HG03432 (cell line): ENCODE measurements around the gene AP2A1.
A peak's percentile ranks its signal among the peaks of the same experiment; 100 is the strongest.
"Not testable (repeated sequence)": the region's sequence is repeated elsewhere in the genome, so short reads cannot be mapped to it uniquely, and the experiment has no call there.

ENCODE experiments used
- ATAC-seq: cut with Tn5 transposase; IDR thresholded peaks from one replicate; pipeline ENCODE4 v1.9.1; 2021; ENCODE audit warnings: mild to moderate bottlenecking, moderate library complexity; ENCODE audit not compliant: unreplicated experiment

Gene AP2A1

DNA sequence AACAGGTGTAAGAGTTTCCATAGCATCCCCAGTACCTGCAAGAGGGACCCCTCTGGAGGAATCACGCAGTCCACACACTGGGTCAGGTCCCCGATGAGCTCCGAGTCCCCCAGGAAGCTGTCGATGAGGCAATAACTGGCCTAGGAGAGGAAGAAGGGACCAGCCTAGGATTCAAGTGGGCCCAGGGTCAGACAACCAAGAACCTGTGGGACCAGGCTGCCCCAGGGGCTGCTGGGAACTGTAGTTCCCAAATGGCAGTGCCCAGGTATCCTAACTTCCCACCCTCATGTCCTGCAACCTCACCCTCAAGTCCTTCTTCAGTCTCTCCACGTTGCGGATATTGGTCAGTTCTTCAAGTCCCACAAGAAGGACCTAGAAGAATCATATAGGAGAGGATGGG lies 44.5 kb downstream of the AP2A1 start:
- no peak for ATAC-seq

DNA sequence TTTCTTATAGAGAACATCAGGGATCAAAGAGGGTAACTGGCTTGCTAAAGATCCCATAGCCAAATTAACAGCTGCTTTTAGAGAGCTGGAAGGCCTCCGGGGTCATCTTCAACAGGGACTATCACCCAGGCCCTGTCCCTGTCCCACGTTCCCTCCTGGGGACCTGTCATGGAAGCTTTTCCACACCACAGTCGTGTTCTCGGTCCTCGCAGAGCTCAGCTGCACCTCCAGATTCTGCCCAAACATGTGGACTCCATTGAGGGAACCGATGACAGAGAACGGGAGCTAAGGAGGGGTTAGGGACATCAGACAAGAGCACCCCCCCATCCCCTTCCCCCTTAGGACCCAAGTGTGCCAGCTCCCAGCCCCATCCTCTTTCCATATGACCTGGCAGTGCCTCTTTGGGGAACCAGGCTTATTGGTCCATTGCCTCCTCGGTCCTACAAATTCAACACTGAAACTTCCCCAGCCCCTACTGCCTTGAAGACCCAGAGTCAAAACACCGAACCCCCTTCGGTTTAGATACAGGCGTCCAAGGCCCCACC lies 45.7 kb downstream of the AP2A1 start:
- ATAC-seq: no peak

DNA sequence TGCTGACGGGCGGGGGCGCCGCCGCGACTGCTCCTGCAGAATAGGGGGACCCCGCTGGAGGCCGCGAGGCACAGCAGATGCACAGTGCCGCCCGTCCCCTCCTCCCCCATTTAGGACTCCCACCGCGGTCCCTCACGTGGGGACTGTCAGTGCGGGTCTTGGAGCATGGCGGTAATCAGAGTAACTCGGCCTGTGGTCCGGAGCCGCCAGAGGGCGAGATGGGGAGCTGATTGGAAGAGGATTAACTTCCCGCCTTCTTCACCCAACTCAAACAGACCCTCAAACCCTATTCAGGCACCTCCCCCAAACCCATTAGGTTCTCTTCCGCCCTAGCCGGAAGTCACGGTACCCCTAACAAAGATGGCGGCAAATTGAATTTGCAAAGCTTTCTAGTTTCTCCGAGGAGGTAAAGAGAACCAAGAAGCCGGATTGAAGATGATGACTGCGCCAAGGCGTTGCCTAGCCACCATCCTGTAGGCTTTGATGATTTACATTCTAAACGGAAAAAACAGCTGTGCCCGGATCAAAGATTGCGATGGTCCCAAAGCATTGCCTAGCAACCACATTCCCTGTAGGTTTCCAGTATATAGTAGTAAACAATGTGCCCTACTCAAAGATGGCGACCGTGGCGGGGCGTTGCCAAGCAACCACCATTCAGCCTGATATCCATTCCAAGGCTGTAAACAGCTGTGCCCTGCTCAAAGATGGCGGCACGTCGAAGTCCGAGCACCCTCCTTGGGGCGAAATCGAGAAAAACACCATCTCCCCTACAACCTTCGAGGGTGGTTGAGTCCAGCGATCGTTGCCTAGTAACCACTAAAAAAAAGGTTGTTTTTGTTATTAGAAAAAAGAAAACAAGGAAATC lies 46.4 kb downstream of the AP2A1 start, which contains the start of gene FUZ:
Gene FUZ (minus strand): TSS at position 296 of the 865 bp plus-strand sequence. CDS start 186 bp downstream, at position 110.
- ATAC-seq: peak; percentile 45

DNA sequence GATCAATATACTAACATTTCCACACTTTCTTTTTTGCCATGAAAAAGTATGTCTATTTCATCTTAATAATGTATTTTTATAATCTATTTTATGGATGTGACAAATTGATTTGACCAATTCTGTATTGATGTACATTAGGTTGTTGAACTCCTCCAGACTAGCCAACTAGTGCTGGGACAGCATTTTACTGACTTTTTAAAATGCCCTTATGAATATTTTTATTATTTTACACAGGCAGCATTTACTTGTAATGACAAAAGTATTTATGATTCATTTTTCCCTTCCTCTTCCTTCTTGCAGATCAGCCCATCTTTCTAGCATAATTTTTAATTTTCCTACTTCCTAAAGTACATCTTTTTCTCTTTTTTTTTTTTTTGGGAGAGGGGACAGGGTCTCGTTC lies 47.2 kb downstream of the AP2A1 start:
- ATAC-seq: no peak

DNA sequence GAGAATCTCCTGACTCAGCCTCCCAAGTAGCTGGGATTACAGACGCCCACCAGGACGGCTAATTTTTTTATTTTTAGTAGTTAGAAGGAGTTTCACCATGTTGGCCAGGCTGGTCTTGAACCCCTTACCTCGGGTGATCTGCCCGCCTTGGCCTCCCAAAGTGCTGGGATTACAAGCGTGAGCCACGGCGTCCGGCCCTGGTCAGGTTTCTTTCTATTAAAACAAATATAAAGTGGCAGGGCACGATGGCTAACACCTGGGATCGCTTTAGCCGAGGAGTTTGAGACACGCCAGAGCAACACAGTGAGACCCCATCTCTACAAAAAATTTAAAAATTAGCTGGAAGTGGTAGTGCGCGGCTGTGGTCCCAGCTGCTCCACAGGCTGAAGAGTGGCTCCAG lies 49.8 kb downstream of the AP2A1 start:
- no peak for ATAC-seq

DNA sequence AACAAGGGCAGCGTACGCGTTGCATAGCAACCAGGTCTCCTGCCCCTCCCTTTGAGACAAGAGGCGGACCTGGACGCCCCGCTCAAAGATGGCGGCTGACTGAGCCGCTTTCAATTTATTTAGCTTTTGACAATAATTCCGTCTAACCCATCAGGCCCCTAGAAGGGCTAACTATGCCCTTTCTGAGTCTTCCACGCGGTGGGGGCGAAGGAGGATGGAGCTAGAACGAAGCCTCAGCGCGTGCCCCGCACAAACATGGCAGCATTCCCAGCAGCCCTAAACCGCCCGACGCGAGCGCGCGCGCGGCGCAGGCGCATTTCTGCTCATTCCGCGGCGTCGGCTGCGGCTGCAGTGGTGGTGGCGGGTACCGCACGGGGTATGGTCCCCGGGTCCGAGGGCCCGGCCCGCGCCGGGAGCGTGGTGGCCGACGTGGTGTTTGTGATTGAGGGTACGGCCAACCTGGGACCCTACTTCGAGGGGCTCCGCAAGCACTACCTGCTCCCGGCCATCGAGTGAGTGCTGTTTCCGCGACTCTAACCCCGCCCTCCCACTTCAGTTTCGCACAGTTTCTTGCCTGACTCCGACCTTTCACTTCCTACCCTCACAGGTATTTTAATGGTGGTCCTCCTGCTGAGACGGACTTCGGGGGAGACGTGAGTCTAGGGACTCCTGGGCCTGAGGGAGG lies 51.3 kb downstream of the AP2A1 start, which contains the start of gene MED25:
Gene MED25 (plus strand): TSS at position 326 of the 685 bp plus-strand sequence. CDS start 53 bp downstream, at position 379.
- peak; percentile 79 for ATAC-seq

DNA sequence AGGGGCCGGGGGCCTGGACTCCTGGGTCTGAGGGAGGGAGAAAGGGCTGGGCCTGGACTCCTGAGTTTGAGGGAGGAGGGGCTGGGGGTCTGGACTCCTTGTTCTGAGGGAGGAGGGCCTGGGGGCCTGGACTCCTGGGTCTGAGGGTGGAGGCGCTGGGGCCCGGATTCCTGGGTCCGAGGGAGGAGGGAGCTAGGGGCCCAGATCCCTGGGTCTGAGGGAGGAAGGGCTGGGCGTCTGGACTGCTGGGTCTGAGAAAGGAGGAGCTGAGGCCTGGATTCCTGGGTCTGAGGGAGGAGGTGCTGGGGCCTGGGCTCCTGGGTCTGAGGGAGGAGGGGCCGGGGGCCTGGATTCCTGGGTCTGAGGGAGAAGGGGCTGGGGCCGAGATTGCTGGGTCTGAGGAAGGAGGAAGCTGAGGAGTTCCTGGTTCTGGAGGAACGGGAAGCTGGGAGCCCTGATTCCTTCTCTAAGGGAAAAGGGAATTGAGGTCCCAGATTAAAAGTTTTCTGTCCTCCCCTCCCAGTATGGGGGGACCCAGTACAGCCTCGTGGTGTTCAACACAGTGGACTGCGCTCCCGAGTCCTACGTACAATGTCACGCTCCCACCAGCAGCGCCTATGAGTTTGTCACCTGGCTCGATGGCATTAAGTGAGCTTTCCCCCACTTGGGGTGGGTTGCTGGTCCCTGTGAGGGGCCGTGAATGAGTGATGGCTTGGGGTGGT lies 52.0 kb downstream of the AP2A1 start:
- no peak for ATAC-seq

DNA sequence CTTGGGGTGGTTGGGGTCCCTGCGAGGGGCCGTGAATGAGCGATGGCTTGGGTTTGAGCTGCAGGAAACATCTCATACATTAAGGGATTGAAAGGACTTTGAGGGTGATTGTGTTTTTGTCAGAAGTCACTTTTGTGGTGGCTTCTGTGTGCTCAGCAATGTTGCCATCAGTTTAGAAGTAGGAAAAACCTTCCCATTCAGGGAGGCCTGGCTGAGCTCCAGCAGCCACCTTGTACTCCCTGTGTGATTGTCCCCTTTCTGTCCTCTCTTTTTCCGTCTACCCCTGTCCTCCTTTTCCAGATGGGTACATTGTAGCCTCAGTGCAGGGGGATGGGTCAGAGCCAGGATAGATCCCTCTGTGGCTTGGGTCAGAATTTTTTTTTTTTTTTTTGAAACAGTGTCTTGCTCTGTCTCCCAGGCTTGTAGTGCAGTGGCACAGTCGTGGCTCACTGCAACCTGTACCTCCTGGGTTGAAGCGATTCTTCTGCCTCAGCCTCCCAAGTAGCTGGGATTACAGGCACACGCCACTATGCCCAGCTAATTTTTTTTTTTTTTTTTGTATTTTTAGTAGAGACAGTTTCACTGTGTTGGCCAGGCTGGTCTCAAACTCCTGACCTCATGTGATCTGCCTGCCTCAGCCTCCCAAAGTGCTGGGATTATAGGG lies 52.8 kb downstream of the AP2A1 start:
- ATAC-seq: not testable (repeated sequence)

DNA sequence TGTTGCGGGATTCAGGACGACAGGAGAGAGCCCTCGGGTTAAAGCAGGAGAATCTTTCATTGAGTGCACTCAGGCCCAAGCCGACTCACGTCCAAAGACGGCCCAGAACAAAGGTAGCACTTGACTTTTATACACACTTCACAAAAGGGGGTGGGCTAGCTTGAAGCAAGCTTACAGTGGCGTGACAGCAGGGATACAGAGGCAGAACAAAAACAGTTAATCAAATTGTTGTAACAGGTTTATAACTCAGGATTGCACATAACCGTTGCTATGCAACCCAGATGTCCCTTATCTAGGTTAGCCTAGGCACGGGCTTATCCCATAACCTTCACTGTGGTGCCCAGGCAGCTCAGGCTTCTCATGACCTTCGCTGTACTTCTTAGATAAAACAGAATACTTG lies 53.3 kb downstream of the AP2A1 start:
- no peak for ATAC-seq

DNA sequence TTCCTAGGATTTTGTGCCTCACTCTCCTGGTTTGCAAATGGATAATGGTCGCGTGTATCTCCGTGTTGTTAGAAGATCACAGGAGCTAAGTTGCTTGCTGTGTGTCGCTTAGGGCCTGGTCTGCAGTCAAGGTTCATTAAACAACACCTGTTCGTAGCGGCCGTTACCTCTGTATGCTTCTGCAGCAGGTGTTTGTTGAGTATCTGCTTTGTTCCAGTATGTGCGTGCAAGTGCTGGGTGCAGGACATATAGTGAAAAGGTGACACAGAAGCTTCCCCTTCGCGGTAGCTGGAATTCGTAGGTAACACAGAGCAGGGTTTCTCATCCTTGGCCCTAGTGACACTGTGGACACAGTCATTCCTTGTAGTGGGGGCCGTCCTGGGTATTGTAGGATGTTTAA lies 56.7 kb downstream of the AP2A1 start:
- ATAC-seq: no peak

DNA sequence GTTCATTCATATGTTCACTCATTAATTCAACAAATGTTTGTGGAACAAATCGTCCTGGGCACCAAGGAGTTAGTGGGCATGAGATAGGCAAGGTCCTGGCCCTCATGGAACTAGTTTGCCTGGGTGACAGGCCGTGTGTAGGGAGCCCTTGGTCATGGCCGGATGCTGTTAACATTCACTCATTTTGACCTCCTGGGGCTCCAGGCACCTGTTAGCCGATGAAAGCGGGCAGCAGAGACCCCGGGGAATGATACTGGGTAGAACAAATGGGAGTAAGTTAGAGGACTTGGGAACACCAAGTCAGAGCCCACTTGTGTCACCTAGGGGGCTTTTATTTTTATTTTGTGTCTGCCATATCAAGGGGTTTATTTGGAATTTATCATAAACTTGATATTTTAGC lies 57.9 kb downstream of the AP2A1 start:
- no peak for ATAC-seq

DNA sequence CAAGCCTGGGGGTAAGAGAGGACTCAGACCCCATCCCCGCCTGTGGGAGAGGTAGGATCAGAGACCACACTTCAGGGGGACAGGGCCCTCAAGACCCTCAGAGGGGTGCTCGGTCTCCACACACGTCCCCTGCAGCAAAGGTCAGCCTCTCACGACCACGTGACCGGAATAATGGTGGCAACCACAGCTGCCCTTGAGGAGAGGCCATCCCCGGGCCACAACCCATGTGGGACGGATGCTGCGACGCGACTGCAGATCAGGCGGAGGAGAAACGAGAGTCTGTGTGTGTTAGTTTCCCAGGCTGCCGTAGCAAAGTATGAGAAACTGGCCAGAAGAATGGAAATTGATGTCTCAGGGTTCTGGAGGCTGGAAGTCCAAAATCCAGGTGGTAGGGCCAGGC lies 60.2 kb downstream of the AP2A1 start:
- no peak for ATAC-seq

DNA sequence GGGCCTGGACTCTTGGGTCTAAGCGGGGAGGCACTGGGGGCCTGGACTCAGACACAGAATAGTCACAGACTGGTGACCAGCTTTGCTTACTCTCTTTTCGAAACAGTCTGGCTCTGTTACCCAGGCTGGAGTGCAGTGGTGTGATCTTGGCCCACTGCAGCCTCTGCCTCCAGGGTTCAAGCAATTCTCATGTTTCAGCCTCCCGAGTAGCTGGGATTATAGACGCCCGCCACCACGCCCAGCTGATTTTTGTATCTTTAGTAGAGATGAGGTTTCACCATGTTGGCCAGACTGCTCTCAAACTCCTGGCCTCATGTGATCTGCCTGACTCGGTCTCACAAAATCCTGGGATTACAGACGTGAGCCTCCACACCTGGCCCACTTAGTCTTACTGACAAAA lies 62.4 kb downstream of the AP2A1 start:
- no peak for ATAC-seq

DNA sequence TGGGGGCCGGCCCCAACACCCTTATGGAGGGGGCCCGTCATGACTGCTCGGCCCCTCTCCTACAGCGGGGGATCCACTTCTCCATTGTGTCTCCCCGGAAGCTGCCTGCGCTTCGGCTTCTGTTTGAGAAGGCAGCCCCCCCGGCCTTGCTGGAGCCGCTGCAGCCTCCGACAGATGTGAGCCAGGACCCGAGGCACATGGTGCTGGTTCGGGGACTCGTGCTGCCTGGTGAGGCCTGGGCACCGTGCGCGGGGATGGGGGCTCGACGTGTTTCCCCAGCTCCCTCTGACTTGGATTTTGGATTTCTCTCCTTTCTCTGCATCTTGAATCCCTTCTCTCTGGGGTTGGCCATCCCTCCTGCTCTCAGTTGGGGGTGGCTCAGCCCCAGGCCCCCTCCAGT lies 62.9 kb downstream of the AP2A1 start:
- ATAC-seq: no peak

DNA sequence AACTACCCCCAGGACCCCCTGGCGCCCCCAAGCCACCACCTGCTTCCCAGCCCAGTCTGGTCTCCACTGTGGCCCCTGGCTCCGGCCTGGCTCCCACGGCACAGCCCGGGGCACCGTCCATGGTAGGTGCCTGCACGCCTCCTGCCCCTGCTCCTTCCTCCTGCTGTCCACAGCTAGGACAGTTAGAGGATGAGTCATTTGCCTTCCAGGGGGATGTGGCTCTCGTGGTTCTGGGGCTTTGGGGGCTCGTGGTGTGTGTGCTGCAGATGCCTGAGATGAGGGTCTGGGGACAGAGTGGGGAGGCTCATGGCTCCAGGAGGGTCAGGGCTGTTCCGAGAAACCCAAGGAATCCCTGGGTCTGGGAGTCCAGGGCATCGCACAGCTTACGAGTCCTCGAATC lies 64.0 kb downstream of the AP2A1 start:
- no peak for ATAC-seq

DNA sequence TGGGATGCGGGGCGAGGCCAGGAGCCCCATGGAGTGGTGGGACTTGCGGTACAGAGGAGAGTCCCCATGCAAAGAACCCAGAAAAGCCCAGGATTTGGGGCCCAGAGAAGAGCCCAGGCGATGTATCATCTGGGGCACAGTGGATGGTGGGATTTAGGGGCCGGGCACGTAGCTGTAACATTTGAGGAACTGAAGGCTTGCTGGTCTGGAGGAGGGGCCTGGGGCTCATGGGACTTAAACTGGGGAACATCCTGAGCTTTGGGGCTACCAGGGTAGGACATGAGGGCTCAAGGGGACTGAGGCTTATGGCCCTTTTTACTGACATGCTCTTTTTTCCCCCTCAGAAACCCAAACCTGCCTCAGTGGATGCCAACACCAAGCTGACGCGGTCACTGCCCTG lies 64.8 kb downstream of the AP2A1 start:
- no peak for ATAC-seq

DNA sequence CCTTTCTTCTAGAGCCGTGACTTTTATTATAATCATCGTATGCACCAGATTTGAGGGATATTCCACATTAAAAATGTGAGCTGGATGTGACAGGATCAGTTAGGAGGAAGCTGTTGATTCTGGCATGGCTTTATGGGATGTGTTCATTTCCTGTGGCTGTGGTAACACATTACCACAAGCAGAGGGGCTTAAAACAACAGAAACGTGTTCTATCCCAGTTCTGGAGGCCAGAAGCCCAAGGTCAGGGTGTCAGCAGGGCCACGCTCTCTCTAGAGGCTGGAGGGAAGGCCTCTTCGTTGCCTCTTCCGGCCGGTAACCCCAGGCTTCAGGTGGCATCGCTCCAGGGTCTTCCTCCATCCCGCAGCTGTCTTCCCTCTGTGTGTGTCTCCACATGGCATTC lies 65.8 kb downstream of the AP2A1 start:
- no peak for ATAC-seq

DNA sequence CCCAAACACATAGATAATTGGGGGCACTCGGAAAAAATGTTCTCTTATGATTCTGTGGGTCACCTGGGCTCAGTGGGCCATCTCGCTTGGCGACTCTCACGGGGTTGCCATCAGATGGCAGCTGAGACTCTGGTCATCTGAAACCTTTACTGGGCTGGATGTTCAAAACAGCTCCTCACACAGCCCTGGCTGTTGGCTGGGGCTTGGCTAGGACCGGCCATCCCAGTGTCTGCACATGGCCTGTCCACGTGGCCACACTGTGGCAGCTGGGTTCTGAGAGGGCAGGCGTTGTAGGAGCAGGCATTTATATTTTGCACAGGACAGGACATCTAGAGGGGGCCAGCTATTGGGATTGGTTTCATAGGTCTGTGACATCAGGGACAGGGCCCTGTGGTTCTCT lies 66.8 kb downstream of the AP2A1 start:
- ATAC-seq: no peak

DNA sequence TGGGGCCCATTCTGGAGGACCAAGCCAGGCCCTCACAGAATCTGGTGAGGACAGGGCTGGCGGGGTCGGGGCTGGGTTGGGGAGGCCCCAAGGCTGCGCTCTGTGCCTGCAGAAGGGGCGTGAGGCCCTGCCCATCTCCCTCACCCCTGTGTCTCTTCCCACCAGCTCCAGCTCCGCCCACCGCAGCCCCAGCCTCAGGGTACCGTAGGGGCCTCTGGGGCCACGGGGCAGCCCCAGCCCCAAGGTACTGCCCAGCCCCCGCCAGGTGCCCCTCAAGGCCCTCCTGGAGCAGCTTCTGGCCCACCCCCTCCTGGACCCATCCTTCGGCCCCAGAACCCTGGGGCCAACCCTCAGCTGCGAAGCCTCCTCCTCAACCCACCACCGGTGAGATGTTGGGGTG lies 68.8 kb downstream of the AP2A1 start:
- no peak for ATAC-seq

DNA sequence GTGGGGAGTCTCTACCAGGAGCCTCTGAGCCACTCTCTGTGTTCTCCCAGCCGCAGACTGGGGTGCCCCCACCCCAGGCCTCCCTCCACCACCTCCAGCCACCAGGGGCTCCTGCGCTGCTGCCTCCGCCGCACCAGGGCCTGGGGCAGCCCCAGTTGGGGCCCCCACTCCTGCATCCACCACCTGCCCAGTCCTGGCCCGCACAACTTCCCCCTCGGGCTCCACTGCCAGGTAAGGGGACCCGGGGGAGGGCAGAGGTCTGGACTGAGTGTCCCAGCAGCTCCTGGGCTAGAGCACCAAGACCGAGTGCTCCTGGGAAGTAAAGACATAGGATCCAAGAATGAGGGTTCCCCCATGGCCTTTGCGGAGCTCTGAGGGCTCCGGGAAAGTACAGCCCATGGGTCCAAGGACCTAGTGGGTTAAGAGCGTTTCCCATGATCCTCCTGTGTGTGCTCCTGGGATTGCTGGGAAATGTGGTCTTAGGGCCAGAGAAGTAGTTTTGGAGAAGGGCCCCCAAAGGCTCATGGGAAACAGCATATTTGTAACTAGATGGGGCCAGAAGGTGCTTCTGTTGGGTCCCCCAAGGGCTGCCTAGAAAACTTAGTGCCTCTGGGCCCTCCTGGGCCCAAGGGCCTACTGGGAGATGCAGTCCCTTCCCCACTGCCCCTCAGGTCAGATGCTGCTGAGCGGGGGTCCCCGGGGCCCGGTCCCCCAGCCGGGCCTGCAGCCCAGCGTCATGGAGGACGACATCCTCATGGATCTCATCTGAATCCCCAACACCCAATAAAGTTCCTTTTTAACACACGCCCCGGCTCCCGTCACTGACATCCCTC lies 69.6 kb downstream of the AP2A1 start:
- no peak for ATAC-seq
